ENCODE measurements around the gene COL20A1. TPM values are rescaled to one million over a fixed set of nuclear protein-coding genes. Genes with fewer than 3 reads are reported as not detected.

The COL20A1 gene
- total RNA-seq, 3 donors from 2014 or later = not detected

DNA sequence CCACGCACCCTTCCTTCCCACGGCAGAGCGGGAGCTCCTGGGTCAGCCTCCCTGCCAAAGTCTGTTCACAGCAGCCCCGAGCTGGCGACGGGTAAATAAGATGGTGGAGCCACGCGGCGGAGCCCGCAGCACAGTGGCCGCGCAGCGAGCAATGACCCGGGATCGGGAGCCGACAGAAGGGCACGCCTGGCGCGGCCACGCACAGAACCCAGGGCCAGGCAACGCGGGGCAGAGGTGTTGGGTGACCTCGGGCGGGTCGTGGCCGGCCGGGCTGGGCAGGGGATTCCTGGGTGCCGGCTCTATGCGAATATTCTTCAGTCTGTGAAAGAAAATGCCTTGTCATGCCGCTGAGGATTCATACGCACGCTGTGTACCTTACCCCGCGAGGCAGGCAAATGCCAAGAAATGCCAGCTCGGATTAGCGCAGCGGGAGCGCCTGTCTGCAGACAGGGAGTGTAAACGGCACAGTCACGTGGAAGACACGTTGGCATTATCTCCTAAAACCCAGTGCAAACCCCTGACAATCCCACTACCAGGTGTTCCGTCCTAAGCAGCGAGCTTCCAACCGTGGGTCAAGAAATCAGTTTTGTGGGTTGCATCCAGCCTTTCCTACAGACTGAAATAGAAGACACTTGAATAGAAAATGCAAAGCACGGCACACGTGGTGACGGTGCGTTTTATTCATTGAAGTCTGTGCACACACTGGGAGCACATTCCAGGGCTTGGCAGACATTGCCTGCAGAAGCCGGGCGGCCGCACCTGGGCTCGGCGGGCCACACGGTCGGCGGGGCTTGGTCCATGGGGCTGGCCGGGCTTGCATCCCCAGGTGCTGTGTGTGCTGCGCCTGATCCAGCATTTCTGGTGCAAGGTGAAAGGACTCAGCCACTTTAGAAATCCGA, 49.8 kb downstream of the COL20A1 start:
- Histone ChIP-seq H3K4me3 (no peak overlapping the region), H3K9me3 (no peaks in the 10 kb centered on the region), H3K27ac (no peak overlapping the region), H3K27me3 (peaks cover 0 to 48% of the 10 kb centered on the region in 2 donors), H3K4me1 (no peaks in the 10 kb centered on the region), H3K36me3 (no peaks in the 10 kb centered on the region)
- DNase-seq (ENCODE audit: low spot score in 2 of 2) = no peak
- intact Hi-C loops (cut with DNase I; ENCODE audit: low total_unique reads) = no loop called here
- TF ChIP-seq POLR2A (IDR thresholded peaks at IDR 0.05) = no peak
- no peak for TF ChIP-seq POLR2AphosphoS5 (IDR thresholded peaks at IDR 0.05)
- TF ChIP-seq, protein P1, sequence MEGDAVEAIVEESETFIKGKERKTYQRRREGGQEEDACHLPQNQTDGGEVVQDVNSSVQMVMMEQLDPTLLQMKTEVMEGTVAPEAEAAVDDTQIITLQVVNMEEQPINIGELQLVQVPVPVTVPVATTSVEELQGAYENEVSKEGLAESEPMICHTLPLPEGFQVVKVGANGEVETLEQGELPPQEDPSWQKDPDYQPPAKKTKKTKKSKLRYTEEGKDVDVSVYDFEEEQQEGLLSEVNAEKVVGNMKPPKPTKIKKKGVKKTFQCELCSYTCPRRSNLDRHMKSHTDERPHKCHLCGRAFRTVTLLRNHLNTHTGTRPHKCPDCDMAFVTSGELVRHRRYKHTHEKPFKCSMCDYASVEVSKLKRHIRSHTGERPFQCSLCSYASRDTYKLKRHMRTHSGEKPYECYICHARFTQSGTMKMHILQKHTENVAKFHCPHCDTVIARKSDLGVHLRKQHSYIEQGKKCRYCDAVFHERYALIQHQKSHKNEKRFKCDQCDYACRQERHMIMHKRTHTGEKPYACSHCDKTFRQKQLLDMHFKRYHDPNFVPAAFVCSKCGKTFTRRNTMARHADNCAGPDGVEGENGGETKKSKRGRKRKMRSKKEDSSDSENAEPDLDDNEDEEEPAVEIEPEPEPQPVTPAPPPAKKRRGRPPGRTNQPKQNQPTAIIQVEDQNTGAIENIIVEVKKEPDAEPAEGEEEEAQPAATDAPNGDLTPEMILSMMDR (IDR thresholded peaks at IDR 0.05) = no peak

DNA sequence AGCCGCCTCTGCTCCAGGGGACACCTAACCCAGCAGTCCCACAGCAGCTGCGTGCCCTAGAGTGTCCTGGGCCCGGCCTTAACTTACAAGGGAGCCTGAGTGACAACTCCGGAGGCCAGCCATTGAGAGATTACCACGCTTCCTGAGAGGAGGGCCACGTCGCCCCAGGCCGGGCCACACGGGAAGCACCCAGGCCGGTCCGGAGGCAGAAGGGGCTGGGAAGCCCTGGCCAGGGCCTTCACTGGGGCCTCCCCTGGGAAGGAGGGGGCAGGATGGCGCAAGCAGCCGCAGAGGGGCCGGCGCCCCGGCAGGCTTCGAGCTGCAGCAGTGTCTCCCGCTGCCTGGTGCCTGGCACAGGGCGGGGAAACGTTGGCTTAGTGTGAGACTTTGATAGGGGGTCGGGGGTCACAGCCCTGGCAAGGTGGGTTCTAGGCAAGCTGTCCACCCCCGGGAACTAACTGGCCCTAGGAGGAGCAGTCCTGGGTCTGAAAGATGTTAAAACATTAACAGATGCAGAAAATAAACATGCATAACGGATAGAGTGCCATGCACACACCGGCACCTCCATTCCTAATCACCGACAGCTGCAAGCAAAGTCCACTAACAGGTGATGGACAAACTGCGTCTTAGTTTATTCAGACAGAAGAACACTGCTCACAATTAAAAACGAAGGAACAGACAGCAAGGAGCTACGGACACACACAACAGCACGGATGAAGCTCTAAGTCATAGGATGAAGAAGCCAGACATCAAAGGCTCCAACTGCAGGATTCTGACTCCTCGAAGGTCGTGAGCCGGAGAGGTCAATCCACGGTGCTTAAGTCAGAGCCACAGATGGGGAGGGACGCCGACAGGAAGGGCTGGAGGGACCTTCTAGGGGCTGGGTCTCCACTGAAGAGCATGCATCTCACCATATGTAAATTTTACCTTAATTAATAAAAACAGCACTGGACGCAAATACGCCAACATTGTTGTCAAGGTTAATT, 50.8 kb downstream of the COL20A1 start:
- no peak for DNase-seq (ENCODE audit: low spot score in 2 of 2)
- Histone ChIP-seq H3K4me3 (no peak overlapping the region), H3K9me3 (no peaks in the 10 kb centered on the region), H3K27me3 (peaks cover 0 to 48% of the 10 kb centered on the region in 2 donors), H3K36me3 (no peaks in the 10 kb centered on the region), H3K27ac (no peak overlapping the region), H3K4me1 (no peaks in the 10 kb centered on the region)
- intact Hi-C loops (cut with DNase I; ENCODE audit: low total_unique reads) = no loop called here
- TF ChIP-seq, protein P1 (IDR thresholded peaks at IDR 0.05) = no peak
- no peak for TF ChIP-seq POLR2A (IDR thresholded peaks at IDR 0.05)
- no peak for TF ChIP-seq POLR2AphosphoS5 (IDR thresholded peaks at IDR 0.05)

DNA sequence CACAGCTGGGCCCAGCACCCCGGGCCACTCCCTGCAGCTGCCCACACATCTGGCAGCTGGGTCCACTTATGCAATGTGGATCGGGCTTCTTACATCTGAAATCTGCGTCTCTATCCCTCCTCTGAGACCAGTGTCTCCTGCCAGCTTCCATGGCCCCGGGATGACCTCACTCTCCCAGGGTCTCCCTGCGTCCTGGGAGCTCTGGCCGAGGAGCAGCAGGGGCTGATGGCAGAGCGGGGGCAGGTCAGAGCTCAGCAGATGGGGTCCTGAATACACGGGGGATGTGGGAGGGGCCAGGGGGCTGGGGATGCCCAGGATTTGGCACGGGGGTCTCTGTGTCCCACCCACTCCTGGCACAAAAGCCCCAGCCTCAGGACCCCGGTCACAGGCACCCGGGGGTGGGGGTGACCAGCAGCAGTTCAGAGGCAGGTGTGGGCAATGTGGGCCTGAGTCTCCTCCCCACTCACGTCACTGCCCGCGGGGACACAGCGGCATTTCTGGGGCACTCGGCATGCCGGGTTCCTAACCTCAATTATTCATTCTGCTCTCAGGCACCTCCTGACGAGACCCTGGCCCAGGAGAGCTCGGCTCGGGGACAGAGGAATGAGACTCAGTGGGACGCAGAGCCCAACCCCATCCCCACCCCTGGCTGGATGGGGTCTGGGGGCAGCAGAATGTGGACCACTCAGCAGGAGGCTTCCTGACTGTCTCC, 51.8 kb downstream of the COL20A1 start:
- no peaks in the 10 kb centered on the region for H3K4me1 ChIP-seq
- no peak overlapping the region for H3K27ac ChIP-seq
- peak overlapping the region in 1 of 3 donors; percentile 25 for H3K4me3 ChIP-seq
- H3K36me3 ChIP-seq = no peaks in the 10 kb centered on the region
- intact Hi-C loops (cut with DNase I; ENCODE audit: low total_unique reads) = no loop called here
- H3K9me3 ChIP-seq = no peaks in the 10 kb centered on the region
- H3K27me3 ChIP-seq = peaks cover 0 to 56% of the 10 kb centered on the region in 2 donors
- TF ChIP-seq, protein P1 (IDR thresholded peaks at IDR 0.05) = no peak
- TF ChIP-seq POLR2AphosphoS5 (IDR thresholded peaks at IDR 0.05) = no peak
- no peak for DNase-seq (ENCODE audit: low spot score in 2 of 2)

DNA sequence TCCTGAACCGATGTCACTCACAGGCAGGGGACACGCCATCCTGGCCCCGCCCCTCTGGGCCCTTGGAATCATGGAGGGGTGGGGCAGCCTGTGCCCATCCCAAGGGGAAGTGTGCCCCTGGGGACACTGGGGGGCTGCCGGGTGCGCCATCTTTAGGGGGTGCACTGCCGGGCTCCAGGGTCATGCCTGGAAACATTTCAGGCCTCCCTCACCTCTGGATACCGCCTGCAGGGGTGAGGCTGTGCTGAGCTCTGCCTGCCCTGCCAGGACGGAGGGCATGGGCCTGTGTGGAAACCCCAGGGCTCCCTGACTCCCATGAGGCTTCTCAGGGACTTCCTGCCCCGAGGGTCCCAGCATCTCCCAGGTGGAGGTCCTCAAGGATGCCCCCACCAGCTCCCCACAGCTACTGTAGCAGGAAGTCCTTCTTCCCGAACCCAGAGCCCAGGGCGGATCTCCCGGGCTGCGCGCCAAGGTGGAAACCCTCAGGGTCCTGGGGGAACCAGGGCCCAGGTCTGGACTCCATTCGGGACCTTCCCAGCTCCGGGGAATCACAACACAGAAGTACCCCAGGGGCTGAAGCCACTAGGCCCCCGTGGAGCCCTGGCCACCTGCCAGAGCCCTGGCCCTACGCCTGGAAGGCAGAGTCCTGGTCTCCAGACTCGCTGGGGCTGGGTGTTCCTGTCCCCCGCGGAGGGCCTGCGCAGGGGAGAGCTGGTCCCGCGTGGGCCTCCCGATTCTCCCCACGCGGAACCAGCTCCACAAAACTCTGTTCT, 52.5 kb downstream of the COL20A1 start:
- TF ChIP-seq, protein P1 (IDR thresholded peaks at IDR 0.05) = no peak
- TF ChIP-seq POLR2A (IDR thresholded peaks at IDR 0.05) (no peak), POLR2AphosphoS5 (IDR thresholded peaks at IDR 0.05) (no peak)

More for the DNA sequence above, 52.5 kb downstream of the COL20A1 start:
- H3K27me3 ChIP-seq = peaks cover 0 to 56% of the 10 kb centered on the region in 2 donors
- H3K36me3 ChIP-seq = no peaks in the 10 kb centered on the region
- no peak overlapping the region for H3K4me3 ChIP-seq
- H3K27ac ChIP-seq = no peak overlapping the region
- intact Hi-C loops (cut with DNase I; ENCODE audit: low total_unique reads) = no loop called here
- H3K9me3 ChIP-seq = no peaks in the 10 kb centered on the region
- H3K4me1 ChIP-seq = no peaks in the 10 kb centered on the region
- no peak for DNase-seq (ENCODE audit: low spot score in 2 of 2)
